SK-N-DZ (cell line): ENCODE results near the gene PLCG2. TPM values are rescaled to one million over a fixed set of nuclear protein-coding genes. Genes with fewer than 3 reads are reported as not detected.
"Not testable (repeated sequence)": the region's sequence is repeated elsewhere in the genome, so short reads cannot be mapped to it uniquely, and the experiment has no call there.

Source experiments
- DNase-seq: peaks from one replicate; pipeline ENCODE4 v3.0.0-alpha.2; 2015; ENCODE audit warnings: low spot score
- polyA plus RNA-seq, 2 experiments: library from polyadenylated mRNA; depleted of rRNA; stranded (reverse); fragments of >200 nt; gene quantifications; 2 replicates each; pipeline ENCODE4 v1.2.3, GENCODE V29; 2014

PLCG2 gene
- polyA plus RNA-seq (2014; cell fraction: cytosol; rRNA removed), result 0.03 and 0.44 TPM in 2 replicates
- 0.11 and 0.12 TPM in 2 replicates for polyA plus RNA-seq (2014; cell fraction: nucleus; rRNA removed)

DNA sequence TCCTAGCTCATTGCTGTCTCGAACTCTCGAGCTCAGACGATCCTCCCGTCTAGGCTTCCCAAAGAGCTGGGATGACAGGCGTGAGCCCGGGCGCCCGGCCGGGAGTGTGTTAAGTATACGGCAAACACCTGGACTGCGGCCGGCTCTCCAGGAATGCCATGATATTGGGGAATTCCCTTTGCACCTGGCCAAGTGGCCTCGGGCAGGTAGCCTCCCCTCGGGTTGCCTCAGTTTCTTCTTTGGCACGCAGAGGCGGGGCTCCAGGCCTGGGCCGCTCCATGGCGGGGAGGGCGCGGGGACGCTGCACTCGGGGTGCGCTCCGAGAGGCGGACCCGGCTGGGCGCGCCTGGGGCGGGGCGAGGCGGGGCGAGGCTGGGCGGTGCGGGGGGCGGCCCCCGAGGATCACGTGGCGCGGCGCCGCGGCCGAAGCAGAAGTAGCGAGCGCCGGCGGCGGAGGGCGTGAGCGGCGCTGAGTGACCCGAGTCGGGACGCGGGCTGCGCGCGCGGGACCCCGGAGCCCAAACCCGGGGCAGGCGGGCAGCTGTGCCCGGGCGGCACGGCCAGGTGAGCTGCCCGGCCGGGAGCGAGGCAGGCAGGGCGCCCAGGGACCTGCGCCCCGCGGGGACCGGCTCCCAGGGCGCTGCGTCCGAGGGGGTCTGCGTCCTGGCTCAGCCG is at the start of gene PLCG2:
TSS of gene PLCG2 (plus strand) at position 431 of the 675 bp plus-strand sequence. CDS start 6,699 bp downstream, outside the sequence.
- DNase-seq, result no peak

DNA sequence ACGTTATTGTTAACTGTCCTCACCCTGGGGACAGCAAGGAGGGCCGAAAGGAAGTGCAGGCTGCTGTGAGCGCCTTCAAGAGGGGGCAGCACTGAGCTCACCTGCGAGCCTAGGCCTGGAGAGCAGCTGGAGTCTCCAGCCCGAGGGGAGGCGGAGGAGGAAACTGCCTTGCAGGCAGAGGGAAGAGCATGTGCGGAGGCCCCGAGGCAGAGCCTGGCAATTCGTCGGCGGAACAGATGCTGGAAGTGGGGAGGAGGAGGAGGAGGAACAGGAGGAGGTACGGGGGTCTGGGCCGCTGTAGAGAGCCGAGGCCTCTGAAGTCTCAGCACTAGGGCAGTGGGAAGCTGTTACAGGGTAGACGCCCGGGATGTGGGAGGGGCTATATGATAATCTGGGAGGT is 49.6 kb upstream of the PLCG2 start:
- DNase-seq, result no peak

- peak; percentile 92 for DNase-seq
These were observed 48.7 kb upstream of the PLCG2 start for GRCh38 chr16:81730090-81731051.

DNA sequence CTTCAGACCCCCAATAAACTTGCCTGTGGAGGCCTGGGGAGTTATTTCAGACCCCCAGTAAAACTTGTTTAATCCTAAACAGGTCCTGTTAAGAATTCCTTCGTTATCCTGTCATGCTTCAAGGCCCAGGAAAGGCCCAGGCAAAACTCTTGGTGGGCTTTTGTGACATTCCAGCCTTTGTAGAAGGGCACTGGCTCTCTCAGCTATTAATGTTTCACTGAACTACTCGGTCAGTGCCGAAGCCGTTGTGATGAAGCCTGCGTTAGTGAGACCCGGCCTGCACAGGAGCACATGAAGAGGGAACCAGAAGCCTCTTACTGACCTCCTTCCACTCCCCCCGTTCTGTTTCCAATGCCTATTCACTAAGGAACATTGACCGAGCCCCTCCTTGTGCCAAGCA is 47.4 kb upstream of the PLCG2 start:
- no peak for DNase-seq

GRCh38 chr16:81732699-81733098 is 46.4 kb upstream of the PLCG2 start:
- DNase-seq, result no peak

DNA sequence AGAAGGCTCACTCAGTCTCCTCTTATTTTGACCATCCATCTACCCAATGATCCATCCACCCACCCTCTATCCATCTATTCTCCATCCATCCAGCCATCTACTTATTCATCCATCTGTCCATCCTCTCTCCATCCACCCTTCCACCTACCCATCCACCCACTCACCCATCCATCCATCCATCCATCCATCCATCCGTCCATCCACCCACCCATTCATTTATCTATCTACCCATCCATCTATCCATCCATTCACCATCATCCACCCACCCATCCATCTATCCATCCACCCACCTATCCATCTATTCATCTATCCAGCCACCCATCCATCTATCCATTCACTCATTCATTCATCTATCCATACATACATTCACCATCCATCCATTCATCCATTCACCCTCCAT is 45.8 kb upstream of the PLCG2 start:
- DNase-seq, result no peak

GRCh38 chr16:81734632-81735434 is 44.3 kb upstream of the PLCG2 start:
- no peak for DNase-seq

GRCh38 chr16:81737885-81738536 is 41.1 kb upstream of the PLCG2 start:
- DNase-seq, result peak; percentile 79

GRCh38 chr16:81738783-81739496 is 40.2 kb upstream of the PLCG2 start:
- DNase-seq, result no peak

GRCh38 chr16:81739503-81739902 is 39.6 kb upstream of the PLCG2 start:
- no peak for DNase-seq

- peak; percentile 59 for DNase-seq
These were observed 38.9 kb upstream of the PLCG2 start for GRCh38 chr16:81740169-81740568.

GRCh38 chr16:81741430-81741770 is 37.7 kb upstream of the PLCG2 start:
- DNase-seq, result not testable (repeated sequence)

DNA sequence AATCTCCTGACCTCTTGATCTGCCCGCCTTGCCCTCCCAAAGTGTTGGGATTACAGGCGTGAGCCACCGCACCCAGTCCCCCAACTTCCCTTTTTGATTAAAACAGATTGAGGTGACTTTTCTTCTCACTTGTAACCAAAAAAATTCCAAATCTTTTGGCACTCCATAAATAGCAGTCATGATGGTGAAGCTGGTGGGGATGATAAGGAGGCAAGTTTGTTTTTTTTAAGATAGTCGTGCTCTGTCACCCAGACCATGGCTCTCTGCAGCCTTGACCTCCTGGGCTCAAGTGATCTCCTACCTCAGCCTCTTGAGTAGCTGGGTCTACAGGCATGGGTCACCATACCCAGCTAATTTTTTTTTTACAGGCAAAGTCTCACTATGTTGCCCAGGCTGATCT is 34.7 kb upstream of the PLCG2 start:
- no peak for DNase-seq

- DNase-seq, result no peak
These were observed 34.2 kb upstream of the PLCG2 start for GRCh38 chr16:81744911-81745310.

GRCh38 chr16:81745704-81746558 is 33.2 kb upstream of the PLCG2 start:
- DNase-seq, result peak; percentile 73

GRCh38 chr16:81746566-81746965 is 32.5 kb upstream of the PLCG2 start:
- no peak for DNase-seq

DNA sequence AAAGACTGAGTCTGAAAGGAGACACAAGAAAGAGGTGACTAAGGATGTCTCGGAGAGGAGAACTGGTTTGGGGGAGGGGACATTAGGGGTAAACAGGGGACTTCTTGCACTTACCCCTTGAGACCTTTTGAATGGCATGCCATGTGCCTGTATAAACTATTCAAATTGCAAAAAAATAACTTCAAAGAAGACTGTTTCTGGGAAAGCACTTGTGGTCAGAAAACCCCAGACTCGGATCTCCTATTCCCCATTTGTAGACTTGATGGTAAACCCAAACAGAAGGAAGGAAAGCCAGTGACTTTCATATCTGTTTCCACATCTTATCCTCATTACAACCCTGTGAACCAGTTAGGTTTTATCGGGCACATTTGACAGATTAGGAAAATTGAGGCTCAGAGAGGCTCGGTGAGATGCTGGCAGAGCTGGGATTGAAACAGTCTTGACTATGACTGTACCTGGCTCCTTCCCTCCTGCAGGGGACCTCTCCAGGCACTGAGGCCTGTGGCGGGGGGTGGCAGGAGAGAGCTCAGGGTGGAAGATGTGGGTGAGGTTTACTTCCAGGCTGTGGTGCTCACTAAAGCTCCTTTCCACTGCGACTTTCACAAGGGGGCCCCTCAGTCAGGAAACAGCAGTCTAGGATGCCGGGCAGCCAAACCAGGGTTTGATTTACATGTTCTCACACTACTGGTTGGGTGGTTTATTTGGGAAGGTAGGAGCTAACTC is 30.5 kb upstream of the PLCG2 start:
- DNase-seq, result no peak

DNA sequence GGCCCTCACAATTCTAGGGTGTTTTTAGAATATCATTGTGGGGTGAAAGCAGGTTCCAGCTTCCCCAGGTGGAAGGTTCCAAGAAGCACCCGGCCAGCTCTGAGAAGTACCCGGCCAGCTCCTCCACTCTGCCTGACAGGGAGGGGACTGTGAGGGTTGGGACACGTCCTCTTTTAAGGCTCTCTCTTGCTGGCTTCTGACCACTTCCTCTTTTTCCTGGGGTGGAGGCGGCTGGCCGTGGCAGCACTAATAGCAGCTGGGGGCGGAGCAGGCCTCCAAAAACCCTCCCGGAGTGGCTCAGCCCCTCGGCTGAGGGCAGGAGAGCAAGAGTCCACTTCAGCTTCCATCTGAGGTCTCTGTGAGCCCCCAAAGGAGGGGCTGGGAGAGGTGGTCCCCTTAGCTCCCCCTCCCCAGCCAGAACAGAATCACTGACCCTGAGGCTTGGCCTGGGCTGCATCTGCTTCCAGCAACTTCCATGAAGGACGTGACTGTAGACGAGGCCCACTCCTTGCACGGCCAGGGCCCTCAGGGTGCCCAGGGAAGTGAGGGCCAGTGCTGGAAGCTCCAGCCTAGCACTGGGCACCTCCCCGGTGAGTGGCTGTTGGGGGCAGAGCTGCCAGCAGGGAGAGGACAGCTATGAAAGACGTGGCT is 26.7 kb upstream of the PLCG2 start:
- no peak for DNase-seq

DNA sequence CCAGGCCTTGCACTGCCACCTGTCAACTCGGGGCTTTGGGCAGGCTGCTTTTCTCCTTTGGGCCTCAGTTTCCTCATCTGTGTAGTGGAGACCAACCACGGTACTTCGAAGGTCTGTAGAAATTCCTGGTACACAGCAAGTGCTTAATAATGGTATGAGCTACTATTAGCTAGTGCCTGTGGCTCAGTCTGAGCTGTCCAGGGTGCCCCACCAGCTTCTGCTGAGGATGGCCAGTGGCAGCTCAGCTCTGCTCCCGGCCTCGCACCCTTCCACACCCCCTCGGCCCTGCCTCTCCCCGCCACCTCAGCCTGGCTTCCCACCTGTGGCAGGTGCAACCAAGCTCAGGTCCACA is 26.2 kb upstream of the PLCG2 start:
- no peak for DNase-seq
